AG09319 (cell line): ENCODE results near the gene SCGN.

Experiments
- DNase-seq: peaks from one replicate; pipeline ENCODE4 v3.0.0-alpha.2; 2010; ENCODE audit warnings: low read depth; ENCODE audit errors: extremely low read depth
- TF ChIP-seq, protein P1 (sequence below): IDR thresholded peaks from 2 replicates; pipeline ENCODE4 v1.5.1; 2011; ENCODE audit warnings: low read depth, mild to moderate bottlenecking, inconsistent platforms, low read length, moderate library complexity

SCGN gene

DNA sequence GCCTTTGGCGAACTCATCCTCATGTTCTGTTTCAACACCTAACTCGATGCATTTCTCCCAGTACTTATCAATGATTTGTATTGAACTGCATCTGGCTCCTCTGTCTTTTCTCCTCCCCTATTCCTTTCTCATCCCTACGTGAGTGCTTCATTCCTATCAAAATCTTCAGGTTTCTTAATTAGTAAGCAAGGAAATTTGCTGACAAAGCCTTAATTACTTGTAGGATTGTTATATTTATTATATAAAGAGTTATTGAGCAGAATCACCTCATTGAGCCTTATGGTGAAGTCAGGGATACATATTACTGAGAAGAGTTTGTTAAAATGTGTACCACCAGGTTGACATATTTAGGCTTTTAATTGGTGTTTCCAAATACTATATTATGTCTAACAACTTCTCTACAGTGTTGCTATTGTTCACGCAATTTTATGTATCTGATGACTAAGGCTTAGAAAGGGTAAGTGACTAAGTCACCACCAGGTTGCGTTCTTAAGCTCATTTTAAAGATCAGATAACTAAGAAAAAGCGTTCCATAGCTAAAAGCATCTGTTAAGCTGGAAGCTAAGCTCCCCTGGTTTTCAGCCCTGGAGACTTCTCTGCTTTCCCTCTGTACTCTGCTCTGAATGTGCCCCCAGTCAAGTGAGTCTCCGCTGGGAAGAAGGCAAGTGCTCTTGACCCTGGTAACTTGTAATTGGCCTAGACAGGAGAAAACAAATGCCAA is 18.9 kb downstream of the SCGN start:
- TF ChIP-seq, protein P1, sequence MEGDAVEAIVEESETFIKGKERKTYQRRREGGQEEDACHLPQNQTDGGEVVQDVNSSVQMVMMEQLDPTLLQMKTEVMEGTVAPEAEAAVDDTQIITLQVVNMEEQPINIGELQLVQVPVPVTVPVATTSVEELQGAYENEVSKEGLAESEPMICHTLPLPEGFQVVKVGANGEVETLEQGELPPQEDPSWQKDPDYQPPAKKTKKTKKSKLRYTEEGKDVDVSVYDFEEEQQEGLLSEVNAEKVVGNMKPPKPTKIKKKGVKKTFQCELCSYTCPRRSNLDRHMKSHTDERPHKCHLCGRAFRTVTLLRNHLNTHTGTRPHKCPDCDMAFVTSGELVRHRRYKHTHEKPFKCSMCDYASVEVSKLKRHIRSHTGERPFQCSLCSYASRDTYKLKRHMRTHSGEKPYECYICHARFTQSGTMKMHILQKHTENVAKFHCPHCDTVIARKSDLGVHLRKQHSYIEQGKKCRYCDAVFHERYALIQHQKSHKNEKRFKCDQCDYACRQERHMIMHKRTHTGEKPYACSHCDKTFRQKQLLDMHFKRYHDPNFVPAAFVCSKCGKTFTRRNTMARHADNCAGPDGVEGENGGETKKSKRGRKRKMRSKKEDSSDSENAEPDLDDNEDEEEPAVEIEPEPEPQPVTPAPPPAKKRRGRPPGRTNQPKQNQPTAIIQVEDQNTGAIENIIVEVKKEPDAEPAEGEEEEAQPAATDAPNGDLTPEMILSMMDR = no peak
- DNase-seq = no peak

DNA sequence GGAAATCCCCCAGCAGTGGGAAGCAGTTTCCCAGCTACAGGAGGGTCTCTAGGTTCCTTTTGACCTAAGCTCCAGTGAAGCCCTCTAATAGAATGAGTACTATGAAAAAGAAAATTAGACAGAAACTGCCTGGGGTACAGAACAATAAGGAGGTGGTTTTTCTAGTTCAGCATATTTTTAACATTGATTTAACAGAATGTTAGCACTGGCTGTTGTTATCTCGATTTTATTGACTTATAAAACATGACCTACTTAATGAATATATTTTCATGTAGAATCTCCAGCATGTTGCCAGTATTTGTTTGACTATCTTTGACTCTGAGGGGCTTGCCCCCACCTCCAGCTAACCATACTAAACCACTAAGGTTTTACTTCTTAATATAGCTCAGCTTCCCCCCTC is 19.6 kb downstream of the SCGN start:
- no peak for DNase-seq

DNA sequence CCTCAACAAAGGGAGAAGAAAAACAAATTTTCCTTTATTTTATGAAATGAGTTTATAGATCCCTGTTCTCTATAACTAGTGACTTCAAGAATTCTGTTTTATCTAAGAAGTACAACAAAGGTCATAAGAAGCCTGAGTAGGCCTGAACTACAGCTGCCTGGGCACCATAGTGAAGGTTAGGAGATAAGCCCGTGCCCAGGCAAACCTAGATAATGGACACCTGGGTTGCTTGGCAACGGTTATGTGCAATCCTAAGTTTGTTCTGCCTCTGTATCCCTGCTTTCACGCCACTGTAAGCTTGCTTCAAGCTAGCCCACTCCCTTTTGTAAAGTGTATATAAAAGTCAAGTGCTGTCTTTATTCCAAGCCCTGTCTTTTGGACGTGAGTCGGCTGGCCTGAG is 23.2 kb downstream of the SCGN start:
- no peak for DNase-seq
- TF ChIP-seq, protein P1 = no peak

More for the DNA sequence above, 19.6 kb downstream of the SCGN start:
- TF ChIP-seq, protein P1 = no peak

DNA sequence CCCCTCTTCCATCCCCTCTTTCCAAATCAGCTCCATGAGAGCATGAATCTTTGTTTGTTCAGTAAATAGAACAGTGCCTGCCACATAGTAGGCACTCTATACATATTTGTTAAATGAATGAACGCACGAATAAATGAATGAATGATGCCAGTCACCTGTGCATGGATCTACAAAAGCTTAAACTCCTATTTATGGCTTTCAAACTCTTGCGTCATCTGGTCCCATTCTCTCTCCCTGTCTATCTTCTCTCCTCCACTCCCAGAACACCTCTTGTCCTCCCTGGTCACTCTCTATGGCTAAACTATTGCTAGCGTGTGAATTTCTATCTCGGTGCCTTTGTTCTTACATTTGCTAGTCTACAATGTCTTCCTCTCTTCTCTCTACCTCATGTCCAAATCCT is 24.8 kb downstream of the SCGN start:
- DNase-seq = no peak
- TF ChIP-seq, protein P1 = no peak

DNA sequence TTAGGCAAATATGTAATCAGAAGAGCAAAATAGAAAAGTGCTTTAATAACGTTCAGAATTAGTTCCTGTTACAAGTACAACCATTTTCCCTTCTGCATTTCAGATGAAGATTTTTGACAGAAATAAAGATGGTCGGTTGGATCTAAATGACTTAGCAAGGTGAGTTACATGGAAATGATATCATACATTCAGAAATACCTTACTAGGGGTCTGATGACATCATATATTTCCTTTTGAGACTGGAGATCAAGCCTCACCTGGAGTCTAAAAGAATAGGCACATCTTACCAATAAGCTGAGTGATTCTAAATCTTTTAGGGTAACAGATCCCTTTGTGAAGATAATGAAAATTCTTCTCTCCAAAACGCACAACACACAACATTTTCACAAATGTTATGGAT is 29.8 kb downstream of the SCGN start:
- no peak for DNase-seq
- TF ChIP-seq, protein P1 = no peak

DNA sequence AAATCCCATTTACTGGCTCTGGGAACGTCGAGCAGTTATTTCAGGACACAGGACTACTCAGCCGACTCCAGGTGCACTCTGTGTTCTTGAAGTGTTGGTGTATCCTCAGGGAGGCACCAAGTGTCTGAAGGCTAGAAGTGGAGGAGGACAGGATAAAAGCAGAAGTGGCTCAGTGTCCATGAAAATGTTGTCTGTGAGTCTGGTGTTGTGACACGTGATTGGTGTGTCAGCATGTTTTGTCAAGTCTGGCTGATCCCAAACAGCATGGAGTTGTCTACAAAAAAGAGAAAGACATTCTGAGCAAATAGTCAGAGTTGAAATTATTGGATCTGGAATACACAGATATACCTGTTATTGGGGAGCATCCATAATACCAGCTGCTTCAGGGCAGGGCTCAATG is 30.3 kb downstream of the SCGN start:
- DNase-seq = no peak
- TF ChIP-seq, protein P1 = no peak

DNA sequence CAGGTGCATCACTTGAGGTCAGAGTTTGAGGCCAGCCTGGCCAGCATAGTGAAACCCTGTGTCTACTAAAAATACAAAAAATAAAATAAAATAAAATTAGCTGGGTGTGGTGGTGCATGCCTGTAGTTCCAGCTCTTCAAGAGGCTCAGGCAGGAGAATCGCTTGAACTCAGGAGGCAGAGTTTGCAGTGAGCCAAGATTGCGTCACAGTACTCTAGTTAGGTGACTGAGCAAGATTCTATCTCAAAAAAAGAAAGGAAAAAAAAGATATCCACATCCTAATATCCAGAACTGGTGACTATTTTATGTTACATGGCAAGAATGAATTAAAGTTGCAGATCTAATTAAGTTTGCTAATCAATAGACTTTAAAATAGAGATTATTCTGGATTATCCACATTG is 32.5 kb downstream of the SCGN start:
- TF ChIP-seq, protein P1 = no peak
- DNase-seq = no peak
